PC-3 (cell line): ENCODE data around the gene ARHGAP26. TPM values are rescaled to one million over a fixed set of nuclear protein-coding genes. Genes with fewer than 3 reads are reported as not detected.

ENCODE experiments used
- ATAC-seq: fragments of 200-7000 bp; cut with Tn5 transposase; 2 replicates; pipeline ENCODE4 v1.9.1; 2020; ENCODE audit warnings: mild to moderate bottlenecking, moderate library complexity
- BruUV-seq: library from RNA; stranded (reverse); fragments of 400-500 nt; replicated peaks from 2 replicates; lab custom pipeline; 2021; lab: Mats Ljungman, UMichigan
- CTCF ChIA-PET: fragments of 300-600 bp; sonication (Branson Sonifier 250); formaldehyde crosslinking; loops from one replicate; lab custom pipeline; 2022; ENCODE audit warnings: antibody characterized with exemption; lab: Charles Lee
- POLR2A ChIA-PET: fragments of 300-600 bp; sonication (Branson Sonifier 250); formaldehyde crosslinking; loops from one replicate; lab custom pipeline; 2022; ENCODE audit warnings: antibody characterized with exemption; ENCODE audit not compliant: unreplicated experiment; lab: Charles Lee
- DNase-seq: peaks from one replicate; pipeline ENCODE4 v3.0.0-alpha.2; 2015
- H2AFZ ChIP-seq: fragments of 300-600 bp; sonication (generic); 2 replicates; pipeline ENCODE4 v1.6.0; 2016; ENCODE audit warnings: antibody characterized with exemption, low read length
- H3F3A ChIP-seq: fragments of 300-600 bp; sonication (generic); one replicate; pipeline ENCODE4 v1.6.0; 2017; ENCODE audit warnings: antibody characterized with exemption, low read length, control low read depth, mild to moderate bottlenecking; ENCODE audit not compliant: unreplicated experiment
- H3K27ac ChIP-seq: fragments of 300-600 bp; sonication (generic); 2 replicates; pipeline ENCODE4 v1.5.1; 2016; ENCODE audit warnings: mild to moderate bottlenecking, low read length
- H3K27me3 ChIP-seq: fragments of 300-600 bp; sonication (generic); 2 replicates; pipeline ENCODE4 v1.6.1; 2016; ENCODE audit warnings: low read length, mixed read lengths
- H3K36me3 ChIP-seq: fragments of 300-600 bp; sonication (generic); 2 replicates; pipeline ENCODE4 v1.6.1; 2016; ENCODE audit warnings: low read depth, mixed run types, low read length, mixed read lengths
- H3K4me1 ChIP-seq: fragments of 300-600 bp; sonication (generic); 2 replicates; pipeline ENCODE4 v1.5.1; 2016; ENCODE audit warnings: low read length; ENCODE audit not compliant: insufficient read depth
- H3K4me2 ChIP-seq: fragments of 300-600 bp; sonication (generic); 2 replicates; pipeline ENCODE4 v1.6.0; 2016; ENCODE audit warnings: low read length
- H3K4me3 ChIP-seq: fragments of 300-600 bp; sonication (generic); 2 replicates; pipeline ENCODE4 v1.5.1; 2016; ENCODE audit warnings: mild to moderate bottlenecking, low read length, mixed read lengths
- H3K79me2 ChIP-seq: fragments of 300-600 bp; sonication (generic); 2 replicates; pipeline ENCODE4 v1.6.1; 2017; ENCODE audit warnings: low read length, mixed read lengths
- H3K9ac ChIP-seq: fragments of 300-600 bp; sonication (generic); 2 replicates; pipeline ENCODE4 v1.6.0; 2016; ENCODE audit warnings: mild to moderate bottlenecking, low read length
- H3K9me2 ChIP-seq: fragments of 300-600 bp; sonication (generic); replicated peaks from 2 replicates; pipeline ENCODE4 v1.6.1; 2016; ENCODE audit warnings: mixed run types, low read length, mixed read lengths
- H3K9me3 ChIP-seq: fragments of 300-600 bp; sonication (generic); 2 replicates; pipeline ENCODE4 v1.6.1; 2016; ENCODE audit warnings: low read length, mixed read lengths
- H4K20me1 ChIP-seq: fragments of 300-600 bp; sonication (generic); 2 replicates; pipeline ENCODE4 v1.6.1; 2016; ENCODE audit warnings: low read length, mixed read lengths
- CTCF ChIP-seq: fragments of 300-600 bp; sonication (generic); conservative IDR thresholded peaks from 2 replicates; pipeline ENCODE4 v1.5.1; 2017; ENCODE audit warnings: antibody characterized with exemption, low read depth, mild to moderate bottlenecking, low read length
- EZH2 ChIP-seq: fragments of 300-600 bp; sonication (generic); IDR thresholded peaks from one replicate; pipeline ENCODE4 v1.6.1; 2017; ENCODE audit warnings: antibody characterized with exemption, mild to moderate bottlenecking, low read length; ENCODE audit not compliant: unreplicated experiment
- EZH2phosphoT487 ChIP-seq: fragments of 300-600 bp; sonication (generic); IDR thresholded peaks from 2 replicates; pipeline ENCODE4 v1.6.1; 2018; ENCODE audit warnings: mild to moderate bottlenecking, antibody characterized with exemption, low read length, borderline replicate concordance
- intact Hi-C: fragments of 100-400 bp; cut with micrococcal nuclease; formaldehyde crosslinking; loops from 2 replicates; pipeline ENCODE4 v1.9.0; 2023
- total RNA-seq: library from RNA; depleted of rRNA; stranded (reverse); fragments of >200 nt; gene quantifications from 2 replicates; pipeline ENCODE4 v1.2.3, GENCODE V29; 2014

Gene ARHGAP26
- total RNA-seq, 1 experiment from 2014 or later, result 11.7 TPM

GRCh38 chr5:142769251-142769792 is 855 bp upstream of the ARHGAP26 start:
- no peak for DNase-seq
- no peaks in the 10 kb centered on the region for H3K9me2 ChIP-seq
- H3F3A ChIP-seq, result no peaks in the 10 kb centered on the region
- peaks cover 37% of the 10 kb centered on the region for H3K79me2 ChIP-seq
- ATAC-seq, result no peak
- peaks cover 19% of the 10 kb centered on the region for H3K4me1 ChIP-seq
- H4K20me1 ChIP-seq, result peaks cover 11% of the 10 kb centered on the region; the same call in 1 of the 2 replicates
- H3K9ac ChIP-seq, result no peak overlapping the region
- POLR2A ChIA-PET, result interaction anchor here (0.5 kb wide), 1 partner anchor 58 kb away, joined by 4 read pairs; no protein-coding TSS in a partner anchor
- H3K27me3 ChIP-seq, result no peaks in the 10 kb centered on the region
- H3K4me3 ChIP-seq, result peak overlapping the region; percentile 97
- H3K4me2 ChIP-seq, result peak overlapping the region; percentile 98
- TF ChIP-seq EZH2phosphoT487 (no peak), CTCF (no peak), EZH2 (no peak)
- no peaks in the 10 kb centered on the region for H3K36me3 ChIP-seq
- peak overlapping the region; percentile 100 for H2AFZ ChIP-seq
- no TSS peak for BruUV-seq
- no peaks in the 10 kb centered on the region for H3K9me3 ChIP-seq
- H3K27ac ChIP-seq, result no peak overlapping the region
- CTCF ChIA-PET, result no interaction called here
- intact Hi-C loops, result no loop called here

GRCh38 chr5:142770650-142771609 is 753 bp downstream of the ARHGAP26 start:
- H3K9me2 ChIP-seq, result no peaks in the 10 kb centered on the region
- ChIA-PET POLR2A (interaction anchor here (0.6 to 1.1 kb wide), 3 partner anchors 31 to 1079 kb away, joined by 4 to 5 read pairs (median 4); no protein-coding TSS in a partner anchor), CTCF (interaction anchor here (0.6 to 1.8 kb wide), 7 partner anchors 22 to 118 kb away, joined by 3 to 19 read pairs (median 5); no protein-coding TSS in a partner anchor)

More at GRCh38 chr5:142770650-142771609, 753 bp downstream of the ARHGAP26 start:
- peak overlapping the region; percentile 72 for H3K9ac ChIP-seq
- peak overlapping the region; percentile 80 for H2AFZ ChIP-seq
- TF ChIP-seq CTCF (peak; percentile 36; the same call in 1 of the 2 replicates), EZH2phosphoT487 (no peak), EZH2 (no peak)
- H3K27me3 ChIP-seq, result no peaks in the 10 kb centered on the region
- peaks cover 52% of the 10 kb centered on the region for H3K79me2 ChIP-seq
- ATAC-seq (peak; percentile 32), DNase-seq (peak; percentile 49)
- no peaks in the 10 kb centered on the region for H3F3A ChIP-seq
- intact Hi-C loops, result loop anchor here (1.0 to 5.0 kb wide), 4 partner anchors 51 to 96 kb away; no protein-coding TSS in a partner anchor
- H3K4me1 ChIP-seq, result peaks cover 19% of the 10 kb centered on the region
- peak overlapping the region; percentile 72 for H3K4me2 ChIP-seq
- peaks cover 11% of the 10 kb centered on the region; the same call in 1 of the 2 replicates for H4K20me1 ChIP-seq
- H3K27ac ChIP-seq, result peak overlapping the region; percentile 29
- no peaks in the 10 kb centered on the region for H3K36me3 ChIP-seq
- BruUV-seq, result no TSS peak
- peak overlapping the region; percentile 97 for H3K4me3 ChIP-seq
- no peaks in the 10 kb centered on the region for H3K9me3 ChIP-seq
